ENCODE results near the gene LDLRAD4.

GRCh38 chr18:13433685-13434084, 215.1 kb downstream of the LDLRAD4 start:
- no peak for TF ChIP-seq POLR2A (IDR thresholded peaks at IDR 0.05)
- TF ChIP-seq CTCF (IDR thresholded peaks at IDR 0.05), result no peak
